Vagina (tissue), 2 donors: ENCODE measurements around the gene GALNT16. TPM values are rescaled to one million over a fixed set of nuclear protein-coding genes. Genes with fewer than 3 reads are reported as not detected.

Source experiments
- DNase-seq, 2 donors: peaks; one replicate each; pipeline ENCODE4 v3.0.0-alpha.2; 2017; ENCODE audit errors: extremely low spot score in 2 of 2
- H3K27ac ChIP-seq: fragments of 200-600 bp; sonication (generic); one replicate; pipeline ENCODE4 v1.5.1; 2019
- H3K27me3 ChIP-seq: fragments of 200-600 bp; sonication (generic); one replicate; pipeline ENCODE4 v1.5.1; 2019
- H3K36me3 ChIP-seq, 2 donors: fragments of 200-600 bp; sonication (generic); one replicate each; pipeline ENCODE4 v1.5.1; 2017 to 2019
- H3K4me1 ChIP-seq: fragments of 200-600 bp; sonication (generic); one replicate; pipeline ENCODE4 v1.5.1; 2019
- H3K4me3 ChIP-seq, 2 donors: fragments of 200-600 bp; sonication (generic); 1 replicate in 1 of 2; 2 replicates in 1 of 2; pipeline ENCODE4 v1.5.1; 2016 to 2019
- H3K9me3 ChIP-seq: fragments of 200-600 bp; sonication (generic); one replicate; pipeline ENCODE4 v1.5.1; 2019
- POLR2A ChIP-seq, 2 donors: fragments of 450-650 bp; IDR thresholded peaks; one replicate each; pipeline ENCODE4 v1.6.1; 2017; ENCODE audit warnings: antibody characterized with exemption in 2 of 2, mild to moderate bottlenecking in 2 of 2, moderate library complexity in 2 of 2
- POLR2AphosphoS5 ChIP-seq, 2 donors: sonication (generic); formaldehyde crosslinking; IDR thresholded peaks; one replicate each; pipeline ENCODE4 v1.9.0; 2017; ENCODE audit warnings: antibody characterized with exemption in 2 of 2, mild to moderate bottlenecking in 2 of 2, low read depth in 1 of 2; ENCODE audit not compliant: insufficient read depth in 1 of 2
- intact Hi-C: fragments of 100-400 bp; cut with DNase I; formaldehyde crosslinking; loops from one replicate; pipeline ENCODE4 v1.15.1; 2023
- total RNA-seq: library from RNA; depleted of rRNA; stranded (reverse); fragments of >200 nt; gene quantifications from one replicate; pipeline ENCODE4 v1.2.3, GENCODE V29; 2016
- TF ChIP-seq, protein P1 (sequence below), 3 experiments: fragments of 450-650 bp in 2 of 3; fragments of 200-600 bp in 1 of 3; sonication (generic) in 1 of 3; IDR thresholded peaks; one replicate each; pipeline ENCODE4 v1.5.1; 2017 to 2019; ENCODE audit warnings: antibody characterized with exemption in 3 of 3, mild to moderate bottlenecking in 2 of 3, moderate library complexity in 2 of 3

GALNT16 gene
- total RNA-seq, 1 donor from 2014 or later: 5.2 TPM

- Histone ChIP-seq H3K36me3 (no peaks in the 10 kb centered on the region), H3K4me3 (no peak overlapping the region), H3K9me3 (no peaks in the 10 kb centered on the region), H3K27ac (peak overlapping the region; percentile 79), H3K27me3 (no peaks in the 10 kb centered on the region), H3K4me1 (peaks cover 38% of the 10 kb centered on the region)
- TF ChIP-seq, protein P1, sequence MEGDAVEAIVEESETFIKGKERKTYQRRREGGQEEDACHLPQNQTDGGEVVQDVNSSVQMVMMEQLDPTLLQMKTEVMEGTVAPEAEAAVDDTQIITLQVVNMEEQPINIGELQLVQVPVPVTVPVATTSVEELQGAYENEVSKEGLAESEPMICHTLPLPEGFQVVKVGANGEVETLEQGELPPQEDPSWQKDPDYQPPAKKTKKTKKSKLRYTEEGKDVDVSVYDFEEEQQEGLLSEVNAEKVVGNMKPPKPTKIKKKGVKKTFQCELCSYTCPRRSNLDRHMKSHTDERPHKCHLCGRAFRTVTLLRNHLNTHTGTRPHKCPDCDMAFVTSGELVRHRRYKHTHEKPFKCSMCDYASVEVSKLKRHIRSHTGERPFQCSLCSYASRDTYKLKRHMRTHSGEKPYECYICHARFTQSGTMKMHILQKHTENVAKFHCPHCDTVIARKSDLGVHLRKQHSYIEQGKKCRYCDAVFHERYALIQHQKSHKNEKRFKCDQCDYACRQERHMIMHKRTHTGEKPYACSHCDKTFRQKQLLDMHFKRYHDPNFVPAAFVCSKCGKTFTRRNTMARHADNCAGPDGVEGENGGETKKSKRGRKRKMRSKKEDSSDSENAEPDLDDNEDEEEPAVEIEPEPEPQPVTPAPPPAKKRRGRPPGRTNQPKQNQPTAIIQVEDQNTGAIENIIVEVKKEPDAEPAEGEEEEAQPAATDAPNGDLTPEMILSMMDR (IDR thresholded peaks at IDR 0.05): no peak
- TF ChIP-seq POLR2AphosphoS5 (IDR thresholded peaks at IDR 0.05; ENCODE audit: insufficient read depth in 1 of 2, low read depth in 1 of 2) (no peak), POLR2A (IDR thresholded peaks at IDR 0.05) (no peak)
- intact Hi-C loops: loop anchor here (10.0 kb wide), 1 partner anchor 90 kb away; the partner anchor contains the start of gene GALNT16
- DNase-seq: no peak
These were observed 94.6 kb downstream of the GALNT16 start for GRCh38 chr14:69354383-69355153.

- H3K4me3 ChIP-seq: no peak overlapping the region
- H3K27me3 ChIP-seq: no peaks in the 10 kb centered on the region
- peaks cover 38% of the 10 kb centered on the region for H3K4me1 ChIP-seq
- TF ChIP-seq POLR2AphosphoS5 (IDR thresholded peaks at IDR 0.05; ENCODE audit: insufficient read depth in 1 of 2, low read depth in 1 of 2) (no peak), POLR2A (IDR thresholded peaks at IDR 0.05) (no peak)
- no peaks in the 10 kb centered on the region for H3K36me3 ChIP-seq
- no peaks in the 10 kb centered on the region for H3K9me3 ChIP-seq
- H3K27ac ChIP-seq: peak overlapping the region; percentile 79
- intact Hi-C loops: loop anchor here (10.0 kb wide), 1 partner anchor 90 kb away; the partner anchor contains the start of gene GALNT16
- DNase-seq: no peak
These were observed 95.2 kb downstream of the GALNT16 start for GRCh38 chr14:69355154-69355597.

DNA sequence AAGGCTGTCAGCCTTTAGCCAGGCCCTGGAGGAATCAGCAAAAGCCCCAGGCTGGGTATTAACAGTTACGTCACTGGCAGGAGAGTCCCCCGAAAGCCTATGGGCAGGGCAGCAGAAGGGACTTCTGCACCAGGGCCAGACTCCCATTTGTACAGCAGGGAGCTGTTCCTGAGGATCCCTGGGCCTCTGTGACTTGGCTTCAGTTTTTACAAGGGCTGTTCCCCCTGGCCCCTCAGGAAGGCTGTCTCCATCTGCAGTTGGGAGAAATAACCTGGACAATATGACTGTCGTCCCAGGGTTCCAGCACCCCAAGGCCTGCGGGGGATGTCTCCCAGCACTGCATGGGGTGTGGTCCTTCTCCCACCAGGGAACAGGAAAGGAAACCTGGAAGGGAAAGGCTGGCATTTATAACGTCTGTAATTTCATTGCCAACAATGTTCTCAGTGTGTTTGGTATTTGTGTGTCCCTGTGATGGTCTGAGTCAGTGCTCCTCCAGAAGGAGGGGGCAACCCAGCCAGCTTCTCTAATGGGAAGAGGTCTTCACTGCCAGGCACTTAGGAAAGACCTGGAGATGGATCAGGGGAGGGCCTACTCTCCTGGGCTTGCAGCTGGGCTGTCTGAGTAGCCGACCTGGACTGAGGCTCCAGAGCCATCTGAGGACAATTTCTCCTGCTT is 95.8 kb downstream of the GALNT16 start:
- H3K36me3 ChIP-seq: no peaks in the 10 kb centered on the region
- H3K4me3 ChIP-seq: no peak overlapping the region
- H3K4me1 ChIP-seq: peaks cover 38% of the 10 kb centered on the region
- peak overlapping the region; percentile 79 for H3K27ac ChIP-seq
- intact Hi-C loops: loop anchor here (10.0 kb wide), 1 partner anchor 91 kb away; the partner anchor contains the start of gene GALNT16
- DNase-seq: peak in 1 of 2 donors; percentile 93
- H3K27me3 ChIP-seq: no peaks in the 10 kb centered on the region
- TF ChIP-seq, protein P1 (IDR thresholded peaks at IDR 0.05): no peak
- TF ChIP-seq POLR2A (IDR thresholded peaks at IDR 0.05) (no peak), POLR2AphosphoS5 (IDR thresholded peaks at IDR 0.05; ENCODE audit: insufficient read depth in 1 of 2, low read depth in 1 of 2) (peak; percentile 55 to 76)
- H3K9me3 ChIP-seq: no peaks in the 10 kb centered on the region

DNA sequence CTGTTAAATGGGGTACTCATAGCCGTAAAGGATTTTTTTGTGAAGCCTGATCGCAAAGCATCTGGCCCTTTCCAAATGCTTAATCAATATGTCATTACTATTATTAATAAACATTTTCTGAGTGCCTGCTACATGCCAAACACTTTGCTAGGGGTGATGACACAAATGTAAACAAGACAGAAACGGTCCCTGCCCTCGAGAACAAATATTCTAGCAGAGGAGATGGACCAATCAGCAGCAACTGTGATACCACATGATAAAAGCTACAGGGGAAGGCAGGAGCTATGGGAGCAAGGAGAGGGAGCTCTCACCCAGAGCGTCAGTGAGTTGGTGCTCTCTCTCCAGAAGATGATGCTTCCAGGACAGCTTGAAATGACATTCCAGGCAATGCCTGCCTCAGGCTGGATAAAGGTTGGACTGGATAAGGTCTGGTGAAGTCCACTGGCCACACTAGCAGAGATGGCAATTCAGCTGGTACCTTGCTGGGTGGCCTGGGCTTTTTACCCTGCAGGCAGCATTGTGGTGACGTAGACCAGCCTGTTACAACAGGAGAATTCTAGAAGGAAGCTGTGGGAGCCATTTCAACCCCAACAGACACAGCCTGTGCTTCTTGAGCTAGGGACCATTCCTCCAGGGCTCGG is 97.1 kb downstream of the GALNT16 start:
- no peaks in the 10 kb centered on the region for H3K9me3 ChIP-seq
- no peaks in the 10 kb centered on the region for H3K36me3 ChIP-seq
- no peak for DNase-seq
- TF ChIP-seq, protein P1 (IDR thresholded peaks at IDR 0.05): no peak
- TF ChIP-seq POLR2A (IDR thresholded peaks at IDR 0.05) (no peak), POLR2AphosphoS5 (IDR thresholded peaks at IDR 0.05; ENCODE audit: insufficient read depth in 1 of 2, low read depth in 1 of 2) (no peak)
- H3K27ac ChIP-seq: peak overlapping the region; percentile 79
- no peaks in the 10 kb centered on the region for H3K27me3 ChIP-seq
- intact Hi-C loops: loop anchor here (10.0 kb wide), 1 partner anchor 92 kb away; the partner anchor contains the start of gene GALNT16
- peaks cover 38% of the 10 kb centered on the region for H3K4me1 ChIP-seq
- H3K4me3 ChIP-seq: no peak overlapping the region

DNA sequence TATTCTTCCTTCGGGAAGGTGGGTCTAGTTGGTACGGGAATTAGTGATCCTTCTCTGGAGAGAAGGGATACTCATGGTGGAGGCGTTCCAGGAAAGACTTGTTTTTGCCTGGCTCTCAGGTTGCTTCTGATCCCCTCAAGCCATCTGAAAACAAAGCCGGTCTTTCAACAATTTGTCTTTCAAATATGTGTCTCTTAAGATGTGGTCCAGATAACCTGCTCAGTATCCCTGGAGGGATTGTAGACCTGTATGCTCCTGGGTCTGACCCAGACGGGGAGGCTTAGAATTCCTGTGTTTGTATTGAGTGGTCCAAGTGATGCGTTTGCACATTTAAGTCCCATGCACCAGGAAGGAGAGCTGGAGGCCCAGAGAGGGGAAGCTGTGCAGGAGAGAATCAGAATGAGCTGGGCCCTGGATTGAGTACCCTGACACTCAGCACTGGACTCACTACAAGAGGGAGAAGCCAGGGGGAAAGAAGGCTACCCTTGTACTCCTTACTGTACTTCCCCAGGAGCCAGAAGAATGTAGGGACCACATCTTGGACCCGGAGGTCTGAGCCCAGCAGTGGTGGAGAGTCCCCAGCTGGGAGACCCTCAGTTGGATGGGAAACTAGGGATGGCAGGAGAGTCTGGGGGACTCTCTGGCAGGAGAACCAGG is 97.7 kb downstream of the GALNT16 start:
- peaks cover 38% of the 10 kb centered on the region for H3K4me1 ChIP-seq
- H3K27ac ChIP-seq: peak overlapping the region; percentile 79
- no peak overlapping the region for H3K4me3 ChIP-seq
- H3K9me3 ChIP-seq: no peaks in the 10 kb centered on the region
- no peak for DNase-seq
- TF ChIP-seq POLR2A (IDR thresholded peaks at IDR 0.05) (no peak), POLR2AphosphoS5 (IDR thresholded peaks at IDR 0.05; ENCODE audit: insufficient read depth in 1 of 2, low read depth in 1 of 2) (no peak)
- TF ChIP-seq, protein P1 (IDR thresholded peaks at IDR 0.05): no peak
- H3K36me3 ChIP-seq: no peaks in the 10 kb centered on the region
- H3K27me3 ChIP-seq: no peaks in the 10 kb centered on the region
- intact Hi-C loops: loop anchor here (10.0 kb wide), 1 partner anchor 93 kb away; the partner anchor contains the start of gene GALNT16
